HG03571 (cell line): ENCODE data around the gene TIGD1.
"Not testable (repeated sequence)": the region's sequence is repeated elsewhere in the genome, so short reads cannot be mapped to it uniquely, and the experiment has no call there.

Experiments used
- ATAC-seq: cut with Tn5 transposase; IDR thresholded peaks from one replicate; pipeline ENCODE4 v1.9.1; 2021; ENCODE audit not compliant: unreplicated experiment

Gene TIGD1

DNA sequence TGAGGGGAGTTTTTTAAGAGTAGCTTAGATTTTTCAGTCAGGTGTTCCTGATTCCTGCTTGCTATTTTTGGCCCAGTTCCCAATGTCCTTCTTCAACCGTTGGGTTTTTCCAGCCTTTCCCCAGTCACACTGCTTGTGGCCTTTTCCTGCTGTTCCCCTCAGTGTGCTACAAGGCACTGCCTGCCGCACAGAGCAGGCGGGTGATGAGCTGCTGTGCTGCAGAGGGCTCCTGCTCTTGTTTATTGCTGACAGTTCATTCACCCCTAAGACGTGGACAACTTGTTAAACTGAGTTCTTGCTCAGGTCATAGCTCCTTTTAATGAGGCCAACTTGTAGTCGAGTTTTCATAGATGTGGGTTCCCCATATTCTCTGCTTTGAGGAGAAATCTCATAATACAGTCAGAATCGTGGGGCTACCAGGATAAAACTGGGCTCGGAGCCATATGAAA lies 20.7 kb upstream of the TIGD1 start:
- no peak for ATAC-seq

DNA sequence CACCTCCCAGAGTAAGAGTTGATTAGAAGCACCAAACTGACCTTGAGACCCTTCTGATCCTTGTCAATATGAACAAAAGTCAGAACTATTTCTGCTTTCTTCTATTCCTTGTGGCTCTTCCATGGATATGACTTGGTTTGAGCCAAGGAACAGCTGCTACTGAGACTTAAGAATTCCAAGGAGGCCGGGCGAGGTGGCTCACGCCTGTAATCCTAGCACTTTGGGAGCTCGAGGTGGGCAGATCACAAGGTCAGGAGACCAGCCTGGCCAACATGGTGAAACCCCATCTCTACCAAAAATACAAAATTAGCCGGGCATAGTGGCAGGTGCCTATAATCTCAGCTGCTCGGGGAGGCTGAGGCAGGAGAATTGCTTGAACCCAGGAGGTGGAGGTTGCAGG lies 20.1 kb upstream of the TIGD1 start:
- not testable (repeated sequence) for ATAC-seq

DNA sequence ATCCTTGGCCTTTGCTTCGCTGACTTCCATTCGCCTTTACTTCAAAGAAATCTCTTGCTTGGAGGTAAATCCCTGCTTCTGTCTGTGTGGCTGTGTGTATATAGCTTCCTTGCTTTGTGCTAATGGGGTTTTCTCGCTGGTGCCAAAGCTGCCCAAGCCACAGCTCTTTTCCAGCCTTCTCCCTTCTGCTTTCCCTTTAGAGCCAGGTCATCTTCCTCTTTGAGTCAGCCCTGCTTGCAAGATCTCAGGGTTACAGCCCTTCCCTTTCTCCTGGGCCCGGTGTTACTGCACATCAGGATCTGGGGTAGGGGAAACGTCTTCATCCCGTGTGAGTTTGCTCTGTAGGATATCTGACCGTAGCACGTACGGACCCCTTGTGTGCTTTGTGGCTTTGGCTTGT lies 19.2 kb upstream of the TIGD1 start:
- ATAC-seq, result no peak

DNA sequence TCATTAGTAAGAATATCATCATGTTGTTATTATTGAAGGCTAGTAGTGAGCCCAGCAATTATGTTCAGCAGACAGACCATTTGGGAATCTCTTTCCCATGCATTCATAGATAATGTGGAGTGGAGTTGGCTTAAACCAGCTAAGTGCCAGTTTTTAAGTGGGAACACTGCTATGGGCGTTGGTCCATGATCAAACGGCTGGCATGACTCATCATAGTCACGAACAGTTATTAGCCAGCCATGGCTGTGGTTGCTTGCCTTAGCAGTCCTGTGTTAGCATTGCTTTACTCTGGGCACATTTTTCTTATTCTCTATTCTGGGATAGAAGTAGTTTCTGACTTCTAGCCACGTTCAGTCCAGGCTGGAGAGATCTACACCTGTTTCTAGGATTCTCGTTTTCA lies 17.8 kb upstream of the TIGD1 start:
- ATAC-seq, result no peak

DNA sequence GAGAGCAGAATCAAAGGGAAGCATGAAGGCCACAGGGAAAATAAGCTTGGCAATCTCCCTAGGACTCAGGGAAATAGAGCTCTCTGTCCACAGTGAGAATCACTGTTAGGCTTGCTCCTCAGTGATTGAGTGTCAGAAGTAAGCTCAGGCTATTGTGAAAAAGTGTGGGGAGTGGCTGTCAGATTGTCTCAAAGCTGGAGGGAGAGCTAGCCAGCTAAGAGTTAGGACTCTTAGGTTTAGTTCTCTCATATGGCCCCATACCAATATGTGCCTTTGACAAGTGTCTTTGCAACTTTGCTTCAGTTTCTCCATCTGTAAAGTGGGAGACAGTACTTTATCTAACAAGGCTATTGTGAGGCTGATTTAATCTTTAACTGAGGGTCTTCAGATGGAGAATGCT lies 17.4 kb upstream of the TIGD1 start:
- no peak for ATAC-seq

DNA sequence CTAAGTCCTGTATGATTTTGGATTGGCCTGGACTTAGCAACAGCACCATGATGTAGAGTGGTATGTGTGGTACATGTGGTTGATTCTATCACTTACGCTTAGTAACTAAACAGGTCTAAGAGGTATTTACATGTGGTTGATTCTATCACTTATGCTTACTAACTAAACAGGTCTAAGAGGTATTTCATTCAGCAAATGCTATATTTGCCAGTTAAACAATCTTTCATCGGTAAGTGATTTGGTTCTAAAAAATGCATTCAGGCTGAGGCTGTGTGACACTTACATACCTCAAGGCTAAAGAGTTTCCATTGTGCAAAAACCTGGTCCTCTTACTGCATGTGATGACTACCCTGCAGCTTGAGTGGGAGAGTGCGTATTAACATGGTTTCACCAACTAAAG lies 13.2 kb upstream of the TIGD1 start:
- ATAC-seq, result no peak

DNA sequence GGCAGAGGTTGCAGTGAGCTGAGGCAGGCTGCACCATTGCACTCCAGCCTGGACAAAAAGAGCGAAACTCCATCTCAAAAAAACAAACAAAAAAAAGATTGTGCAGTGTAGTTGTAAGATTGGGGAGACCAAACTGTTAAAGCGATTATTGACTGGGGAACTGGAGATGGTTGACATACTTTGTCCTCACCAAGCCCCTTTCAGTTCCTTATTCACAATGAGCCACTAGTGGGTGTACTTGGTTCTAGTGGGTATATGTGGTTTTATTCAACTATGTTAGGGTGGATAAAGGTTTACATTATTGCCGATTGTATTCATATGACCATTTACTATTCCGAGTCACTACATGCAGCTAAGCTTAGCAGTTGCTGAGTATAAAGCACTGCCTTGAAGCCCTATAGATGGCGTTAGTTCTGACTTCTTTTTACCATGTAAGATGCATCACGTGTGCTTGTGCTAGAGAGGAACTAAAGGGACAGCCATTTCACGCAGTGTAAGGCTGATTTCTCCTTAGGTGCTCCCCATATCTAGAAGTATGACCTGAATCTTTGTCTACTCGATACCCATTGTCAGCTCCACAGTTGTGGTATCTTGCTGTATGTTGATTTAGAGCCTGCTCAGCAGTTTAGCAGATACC lies 12.3 kb upstream of the TIGD1 start:
- no peak for ATAC-seq

DNA sequence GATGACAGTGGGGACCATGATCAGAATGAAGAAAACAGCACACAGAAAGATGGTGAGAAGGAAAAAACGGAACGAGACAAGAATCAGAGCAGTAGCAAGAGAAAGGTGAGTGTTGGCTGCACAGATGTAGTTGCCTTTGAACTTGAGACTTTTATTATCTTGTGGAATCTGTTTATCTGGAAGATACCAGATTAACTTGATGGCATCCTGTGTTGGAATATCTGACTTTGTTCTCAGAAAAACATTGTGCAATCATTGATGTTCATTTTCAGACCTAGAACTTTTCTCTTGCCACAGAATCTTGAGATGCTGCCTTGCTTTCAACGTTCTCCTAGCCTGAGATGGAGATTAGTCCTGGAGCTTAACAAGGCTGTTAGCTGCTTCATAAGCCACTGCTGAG lies 6.1 kb upstream of the TIGD1 start:
- ATAC-seq, result no peak

DNA sequence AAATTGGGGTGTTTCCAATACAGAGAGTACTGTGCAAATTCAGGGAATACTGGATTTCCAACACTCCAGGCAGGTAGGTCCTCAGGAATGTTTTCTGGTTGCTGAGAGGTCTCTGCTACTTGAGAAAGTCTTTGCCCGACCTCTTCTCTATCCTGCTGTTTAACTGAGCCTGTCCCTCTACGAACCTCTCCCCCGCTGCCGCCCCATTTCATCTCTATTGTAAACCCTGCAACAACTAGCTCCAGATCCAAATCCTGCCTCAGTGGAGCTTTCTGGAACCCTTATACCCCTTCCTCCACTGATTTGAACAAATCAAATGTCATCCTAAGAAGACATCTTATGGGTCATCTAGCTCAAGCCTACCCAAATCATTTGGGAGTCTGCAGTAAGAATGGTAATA lies 1.4 kb upstream of the TIGD1 start:
- no peak for ATAC-seq

DNA sequence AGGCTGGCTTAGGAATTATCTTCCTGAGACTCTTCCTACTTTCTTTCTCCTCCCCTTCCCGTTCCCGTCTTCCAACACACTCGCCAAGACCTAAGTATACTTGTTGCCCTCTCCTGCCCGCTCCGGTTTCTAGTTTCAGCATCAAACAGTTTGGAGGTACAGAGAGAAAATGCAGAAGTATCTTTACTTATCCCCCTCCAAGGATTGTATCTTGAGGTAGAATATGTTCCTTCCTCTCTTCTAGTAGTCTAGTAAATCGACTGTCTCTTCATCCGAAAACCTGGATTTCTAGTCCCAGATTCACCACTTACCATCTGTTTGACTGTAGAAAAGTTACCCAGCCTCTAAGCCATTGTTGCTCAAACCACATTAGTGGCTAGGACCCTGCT lies 887 bp upstream of the TIGD1 start:
- ATAC-seq, result no peak

DNA sequence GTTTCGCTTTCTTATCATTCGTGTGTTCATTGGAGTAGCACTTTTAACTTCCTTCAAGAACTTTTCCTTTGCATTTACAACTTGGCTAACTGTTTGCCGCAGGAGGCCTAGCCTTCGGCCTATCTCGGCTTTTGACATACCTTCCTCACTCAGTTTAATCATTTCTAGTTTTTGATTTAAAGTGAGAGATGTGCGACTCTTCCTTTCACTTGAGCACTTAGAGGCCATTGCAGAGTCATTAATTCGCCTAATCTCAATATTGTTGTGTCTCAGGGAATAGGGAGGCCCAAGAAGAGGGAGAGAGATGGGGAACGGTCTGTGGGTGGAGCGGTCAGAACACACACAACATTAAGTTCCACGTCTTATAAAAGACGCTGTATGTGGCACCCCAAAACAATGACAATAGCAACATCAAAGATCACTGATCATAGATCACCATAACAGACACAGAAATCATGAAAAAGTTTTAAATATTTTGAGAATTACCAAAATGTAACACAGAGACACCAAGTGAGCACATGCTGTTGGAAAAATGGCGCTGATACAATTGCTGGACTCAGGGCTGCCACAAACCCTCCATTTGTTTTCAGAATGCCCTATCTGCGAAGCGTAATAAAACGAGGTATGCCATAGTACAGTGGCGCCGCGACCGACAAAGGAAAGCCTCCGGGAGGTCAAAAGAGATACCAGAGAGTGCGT lies 553 bp downstream of the TIGD1 start:
- no peak for ATAC-seq

DNA sequence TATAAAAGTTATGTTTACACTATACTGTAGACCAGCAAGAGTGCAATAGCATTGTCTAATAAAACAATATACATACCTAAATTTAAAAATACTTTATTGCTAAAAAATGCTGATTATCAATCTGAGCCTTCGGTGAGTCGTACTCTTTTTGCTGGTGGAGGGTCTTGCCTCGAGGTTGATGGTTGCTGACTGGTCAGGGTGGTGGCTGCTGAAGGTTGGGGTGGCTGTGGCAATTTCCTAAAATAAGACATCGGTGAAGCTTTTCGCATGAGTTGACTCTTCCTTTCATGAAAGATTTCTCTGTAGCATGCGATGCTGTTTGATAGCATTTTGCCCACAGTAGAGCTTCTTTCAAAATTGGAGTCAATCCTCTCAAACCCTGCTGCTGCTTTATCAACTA lies 2.4 kb downstream of the TIGD1 start:
- no peak for ATAC-seq

DNA sequence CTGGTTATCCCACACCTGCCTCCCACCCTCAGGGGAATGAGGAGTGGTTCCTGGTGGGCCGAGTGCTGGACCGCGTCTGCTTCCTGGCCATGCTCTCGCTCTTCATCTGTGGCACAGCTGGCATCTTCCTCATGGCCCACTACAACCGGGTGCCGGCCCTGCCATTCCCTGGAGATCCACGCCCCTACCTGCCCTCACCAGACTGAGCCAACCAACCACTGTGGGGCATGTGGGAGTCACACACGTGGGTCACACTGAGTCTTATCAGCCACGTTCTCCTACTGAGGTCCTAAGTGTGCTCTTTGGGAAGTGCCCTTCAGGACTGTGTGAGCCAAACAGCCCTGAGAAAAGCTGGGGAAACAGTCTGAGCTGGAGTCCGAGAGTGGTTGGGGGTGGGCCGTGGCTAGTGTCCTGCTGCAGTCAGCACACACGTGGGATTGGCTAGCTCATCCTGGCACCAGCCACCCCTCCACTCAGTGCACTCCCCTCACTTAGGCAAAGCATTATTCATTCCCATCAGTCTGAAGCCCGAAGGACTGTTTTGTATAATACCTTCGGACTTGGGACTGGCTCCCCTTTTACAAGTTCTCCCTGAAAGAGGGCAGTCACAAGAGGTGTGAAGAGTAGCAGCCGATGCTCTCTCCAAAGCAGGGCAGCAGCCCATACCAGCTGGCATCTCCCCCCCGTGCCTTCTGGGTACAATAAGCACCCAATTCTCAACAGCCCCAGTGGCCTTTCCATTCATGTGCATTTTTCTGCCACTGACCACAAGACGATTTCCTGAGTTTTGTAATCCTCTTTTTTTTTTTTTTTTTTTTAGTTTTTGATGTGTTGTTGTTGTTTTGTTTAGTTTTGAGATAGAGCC lies 4.6 kb downstream of the TIGD1 start:
- ATAC-seq, result no peak

DNA sequence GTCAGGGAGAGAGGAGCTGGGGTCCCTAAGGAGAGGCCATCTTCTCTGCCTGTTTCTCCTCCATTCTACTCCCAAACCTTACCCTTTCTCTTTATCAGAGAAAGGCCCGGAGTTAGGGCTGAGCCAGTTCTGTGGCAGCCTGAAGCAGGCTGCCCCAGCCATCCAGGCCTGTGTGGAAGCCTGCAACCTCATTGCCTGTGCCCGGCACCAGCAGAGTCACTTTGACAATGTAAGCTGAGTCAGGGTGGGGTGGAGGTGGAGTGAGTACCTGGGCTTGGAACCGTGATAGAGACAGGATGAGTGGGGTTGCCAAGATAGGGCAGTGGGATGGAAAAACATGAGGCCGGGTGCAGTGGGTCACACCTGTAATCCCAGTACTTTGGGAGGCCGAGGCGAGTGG lies 5.7 kb downstream of the TIGD1 start:
- ATAC-seq, result no peak

DNA sequence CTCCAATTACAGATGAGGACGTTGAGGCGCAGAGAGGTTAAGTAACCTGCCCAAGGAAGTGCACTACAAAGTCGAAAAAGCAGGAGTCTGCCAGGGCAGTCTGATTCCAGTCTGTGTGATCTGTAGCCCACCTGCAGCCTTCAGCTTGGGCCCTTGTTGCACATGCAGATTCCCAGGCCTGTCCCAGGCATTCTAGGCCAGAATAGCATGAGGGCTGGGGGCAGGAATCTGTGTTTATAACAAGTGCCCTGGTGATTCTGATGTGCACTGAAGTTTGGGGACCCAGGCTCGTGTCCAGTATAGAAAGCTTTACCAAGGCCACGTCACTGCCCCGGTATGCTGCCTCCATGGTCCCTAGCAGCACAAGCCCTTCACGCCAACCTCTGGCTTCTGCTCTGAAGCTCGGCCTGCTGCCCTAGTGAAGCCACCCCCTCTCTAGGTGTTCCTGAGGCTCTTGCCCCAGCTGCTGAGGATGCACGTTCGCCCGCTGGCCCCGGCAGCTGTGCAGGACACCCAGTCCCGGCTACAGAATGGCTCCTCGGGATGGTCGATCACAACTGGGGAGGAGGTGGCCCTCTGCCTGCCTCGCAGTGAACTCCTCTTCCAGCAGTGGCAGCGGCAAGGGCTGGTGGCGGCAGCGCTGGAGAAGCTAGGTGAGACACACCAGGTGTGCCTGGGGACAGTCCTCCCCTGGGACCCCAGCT lies 6.3 kb downstream of the TIGD1 start:
- no peak for ATAC-seq

DNA sequence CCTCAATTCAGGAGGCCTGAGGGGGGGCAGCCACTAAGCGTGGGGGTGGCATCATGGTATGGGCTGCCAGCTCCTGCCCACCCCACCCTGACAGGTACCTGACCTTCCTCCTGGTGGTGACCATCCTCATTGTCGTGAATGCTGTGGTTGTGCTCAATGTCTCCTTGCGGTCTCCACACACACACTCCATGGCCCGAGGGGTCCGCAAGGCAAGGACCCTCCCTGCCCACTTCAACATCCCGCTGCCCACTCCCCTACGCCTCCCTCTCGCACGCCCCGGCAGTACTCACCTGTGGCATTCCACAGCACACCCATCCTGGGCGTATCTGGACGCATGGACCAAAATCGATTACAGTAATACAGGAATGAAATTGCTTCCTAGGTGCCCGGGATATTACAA lies 6.9 kb downstream of the TIGD1 start:
- no peak for ATAC-seq

DNA sequence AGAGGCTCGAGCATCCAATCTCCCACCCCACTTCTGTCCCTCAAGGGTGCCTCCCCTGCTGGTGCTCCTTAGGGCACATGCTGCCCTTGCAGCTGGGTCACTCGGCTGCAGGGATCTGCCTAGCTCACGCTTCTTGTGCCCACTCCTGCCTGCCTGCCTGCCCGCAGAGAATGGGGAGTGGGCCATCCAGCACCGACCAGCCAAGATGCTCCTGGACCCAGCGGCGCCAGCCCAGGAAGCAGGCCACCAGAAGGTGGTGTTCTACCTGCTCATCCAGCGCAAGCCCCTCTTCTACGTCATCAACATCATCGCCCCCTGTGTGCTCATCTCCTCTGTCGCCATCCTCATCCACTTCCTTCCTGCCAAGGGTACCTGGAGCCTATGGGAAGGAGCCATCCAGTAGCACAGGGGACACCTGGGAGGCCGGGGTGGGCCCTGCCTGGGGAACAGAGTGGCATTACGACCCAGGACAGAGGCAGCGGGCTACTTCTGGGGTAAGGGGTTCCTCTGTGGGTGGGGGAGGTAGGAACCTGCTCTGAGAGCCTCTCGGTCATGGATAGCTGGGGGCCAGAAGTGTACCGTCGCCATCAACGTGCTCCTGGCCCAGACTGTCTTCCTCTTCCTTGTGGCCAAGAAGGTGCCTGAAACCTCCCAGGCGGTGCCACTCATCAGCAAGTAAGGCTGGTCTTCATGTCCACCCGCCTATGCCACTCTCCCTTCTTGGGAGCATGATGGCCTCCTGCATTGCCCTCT lies 7.5 kb downstream of the TIGD1 start:
- no peak for ATAC-seq

DNA sequence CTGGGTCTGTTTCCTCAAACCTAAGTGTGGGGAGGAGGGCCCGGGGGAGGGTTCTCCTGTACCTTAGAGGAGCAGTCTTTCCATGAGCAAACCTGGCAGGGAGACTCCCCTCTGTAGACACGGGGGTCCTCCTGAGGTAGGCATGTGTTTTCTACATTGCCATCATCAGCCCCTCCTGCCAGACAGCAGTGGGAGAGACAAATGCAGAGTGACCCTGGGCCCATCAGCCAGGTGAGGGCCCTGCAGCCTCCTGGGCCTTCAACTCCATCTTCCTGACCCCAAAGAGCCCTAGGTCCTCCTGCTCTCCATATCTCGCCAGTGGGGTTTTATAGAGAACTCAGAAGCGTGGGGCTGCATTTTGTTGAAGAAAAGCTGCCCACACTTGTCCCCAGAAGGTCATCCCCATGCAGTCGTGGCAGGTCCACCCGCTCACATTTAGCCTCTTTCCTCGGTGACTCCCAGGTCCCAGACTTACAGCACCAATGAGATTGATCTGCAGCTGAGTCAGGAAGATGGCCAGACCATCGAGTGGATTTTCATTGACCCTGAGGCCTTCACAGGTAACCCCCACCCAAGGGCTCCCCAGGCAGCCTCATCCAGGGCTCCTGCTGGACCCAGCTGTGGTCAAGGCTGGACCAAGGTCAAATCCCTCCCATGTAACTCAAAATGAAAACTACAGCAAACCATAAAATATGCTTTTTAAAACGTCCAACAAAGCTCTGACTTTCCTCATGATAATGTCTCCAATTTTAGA lies 8.2 kb downstream of the TIGD1 start:
- ATAC-seq, result no peak

DNA sequence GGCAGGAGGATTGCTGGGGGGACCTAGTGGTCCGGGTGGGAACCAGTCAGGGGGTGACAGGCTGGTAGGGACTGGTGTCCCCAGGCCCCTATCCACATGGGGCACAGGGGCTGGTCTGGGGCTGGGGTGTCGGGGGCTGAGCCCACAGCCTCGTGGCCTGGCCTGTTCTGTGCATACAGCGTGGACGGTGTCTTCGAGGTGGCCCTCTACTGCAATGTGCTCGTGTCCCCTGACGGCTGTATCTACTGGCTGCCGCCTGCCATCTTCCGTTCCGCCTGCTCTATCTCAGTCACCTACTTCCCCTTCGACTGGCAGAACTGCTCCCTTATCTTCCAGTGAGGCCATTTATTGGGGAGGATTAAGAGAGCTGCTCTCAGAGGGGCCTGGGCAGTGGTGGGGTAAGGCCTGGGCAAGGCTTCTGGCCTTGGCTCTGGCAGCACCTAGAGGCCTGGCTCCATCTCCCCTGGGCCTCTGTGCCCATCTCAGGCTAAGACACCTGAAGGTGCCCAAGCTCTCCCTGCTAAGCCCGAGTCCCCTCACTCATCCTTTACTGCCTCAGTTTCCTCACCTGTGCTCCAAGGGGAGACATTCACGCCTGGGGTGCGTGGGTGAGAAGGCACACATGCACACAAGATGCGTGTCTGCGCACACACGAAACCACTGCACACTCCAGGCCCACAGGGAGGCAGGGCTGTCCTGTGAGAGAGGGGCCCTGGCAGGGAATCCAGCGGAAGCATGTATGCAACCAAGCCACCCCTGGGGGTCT lies 9.0 kb downstream of the TIGD1 start:
- ATAC-seq, result no peak
